Brain microvascular endothelial cell (primary cell): Measurements from ENCODE around the gene TPI1.

Experiments
- DNase-seq: peaks from one replicate; pipeline ENCODE4 v3.0.0-alpha.2; 2020
- H3K27ac ChIP-seq: fragments of 250-450 bp; sonication (Bioruptor Pico); 2 replicates; pipeline ENCODE4 v1.5.1; 2020; ENCODE audit warnings: mild to moderate bottlenecking, moderate library complexity
- H3K27me3 ChIP-seq: fragments of 250-450 bp; sonication (Bioruptor Pico); replicated peaks from 2 replicates; pipeline ENCODE4 v1.5.1; 2020; ENCODE audit warnings: mild to moderate bottlenecking
- H3K36me3 ChIP-seq: fragments of 250-450 bp; sonication (Bioruptor Pico); replicated peaks from 2 replicates; pipeline ENCODE4 v1.5.1; 2020; ENCODE audit warnings: mild to moderate bottlenecking
- H3K4me3 ChIP-seq: 2 replicates; pipeline ENCODE4 v1.5.1; 2011; ENCODE audit warnings: low read depth, mild to moderate bottlenecking, control low read depth, low read length, moderate library complexity
- in situ Hi-C: cut with HindIII; loops from 2 replicates; pipeline ENCODE4 v1.10.0; 2017; ENCODE audit warnings: low sequenced_read_pairs, low pct_ligation_motif_present
- TF ChIP-seq, protein P1 (sequence below): IDR thresholded peaks from 2 replicates; pipeline ENCODE4 v1.5.1; 2011; ENCODE audit warnings: low read depth, mild to moderate bottlenecking, moderate library complexity, low read length, control low read depth, inconsistent platforms; ENCODE audit errors: missing control alignments

Gene TPI1

DNA sequence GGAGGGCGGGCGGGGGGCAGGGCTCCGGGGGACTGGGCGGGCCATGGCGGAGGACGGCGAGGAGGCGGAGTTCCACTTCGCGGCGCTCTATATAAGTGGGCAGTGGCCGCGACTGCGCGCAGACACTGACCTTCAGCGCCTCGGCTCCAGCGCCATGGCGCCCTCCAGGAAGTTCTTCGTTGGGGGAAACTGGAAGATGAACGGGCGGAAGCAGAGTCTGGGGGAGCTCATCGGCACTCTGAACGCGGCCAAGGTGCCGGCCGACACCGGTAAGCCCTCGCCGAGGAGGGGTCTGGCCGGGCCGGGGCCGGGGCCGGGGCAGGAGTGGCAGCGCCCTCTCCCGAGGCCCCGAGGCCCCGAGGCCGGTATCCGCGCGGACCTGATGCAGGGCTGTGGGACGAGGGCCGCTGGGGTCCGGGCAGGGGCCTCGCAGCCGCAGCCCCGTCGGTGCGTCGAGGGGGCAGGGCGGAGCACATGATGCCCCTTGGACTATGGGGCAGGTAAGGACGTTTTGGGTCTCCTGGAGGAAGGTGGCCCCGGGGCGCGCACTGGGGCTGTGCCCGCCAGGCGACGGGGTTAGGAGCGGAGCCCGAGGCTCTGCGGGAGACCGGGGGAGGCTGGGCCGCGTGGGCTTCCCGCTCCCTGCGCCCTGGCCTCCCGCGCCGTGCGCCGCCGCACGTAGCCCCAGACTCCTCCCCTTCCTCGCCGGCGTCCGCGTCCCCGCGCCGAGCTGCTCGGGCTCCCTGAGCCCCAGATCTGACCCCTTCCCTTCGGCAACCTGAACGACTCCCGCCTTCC is at the start of gene TPI1:
TPI1 (plus strand) TSS at position 119 of the 798 bp plus-strand sequence; CDS start at position 155, 36 bp downstream.
- Histone ChIP-seq H3K36me3 (peaks cover 45% of the 10 kb centered on the region), H3K27me3 (no peaks in the 10 kb centered on the region), H3K4me3 (peak within 1 kb of the TSS; percentile 86), H3K27ac (peak within 1 kb of the TSS; percentile 49)
- in situ Hi-C loops, result no loop called here
- TF ChIP-seq, protein P1, sequence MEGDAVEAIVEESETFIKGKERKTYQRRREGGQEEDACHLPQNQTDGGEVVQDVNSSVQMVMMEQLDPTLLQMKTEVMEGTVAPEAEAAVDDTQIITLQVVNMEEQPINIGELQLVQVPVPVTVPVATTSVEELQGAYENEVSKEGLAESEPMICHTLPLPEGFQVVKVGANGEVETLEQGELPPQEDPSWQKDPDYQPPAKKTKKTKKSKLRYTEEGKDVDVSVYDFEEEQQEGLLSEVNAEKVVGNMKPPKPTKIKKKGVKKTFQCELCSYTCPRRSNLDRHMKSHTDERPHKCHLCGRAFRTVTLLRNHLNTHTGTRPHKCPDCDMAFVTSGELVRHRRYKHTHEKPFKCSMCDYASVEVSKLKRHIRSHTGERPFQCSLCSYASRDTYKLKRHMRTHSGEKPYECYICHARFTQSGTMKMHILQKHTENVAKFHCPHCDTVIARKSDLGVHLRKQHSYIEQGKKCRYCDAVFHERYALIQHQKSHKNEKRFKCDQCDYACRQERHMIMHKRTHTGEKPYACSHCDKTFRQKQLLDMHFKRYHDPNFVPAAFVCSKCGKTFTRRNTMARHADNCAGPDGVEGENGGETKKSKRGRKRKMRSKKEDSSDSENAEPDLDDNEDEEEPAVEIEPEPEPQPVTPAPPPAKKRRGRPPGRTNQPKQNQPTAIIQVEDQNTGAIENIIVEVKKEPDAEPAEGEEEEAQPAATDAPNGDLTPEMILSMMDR, result no peak
- DNase-seq, result peak; percentile 65

DNA sequence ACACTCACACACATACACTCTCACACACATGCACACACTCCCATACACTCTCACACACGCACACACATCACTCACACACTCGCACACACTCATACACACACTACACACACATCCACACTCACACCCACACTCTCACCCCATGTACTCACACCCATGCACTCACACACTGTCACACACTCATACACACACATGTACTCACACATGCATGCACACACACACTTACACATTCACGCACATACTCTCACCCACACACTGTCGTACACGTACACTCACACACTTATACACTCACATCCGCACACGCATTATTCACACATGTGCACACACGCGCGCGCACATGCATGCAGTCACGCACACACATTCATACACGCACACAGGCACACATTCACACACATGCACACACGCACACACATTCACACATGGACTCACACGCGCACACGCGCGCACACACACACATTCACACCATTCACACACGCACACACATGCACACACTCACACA is 49.6 kb upstream of the TPI1 start:
- H3K4me3 ChIP-seq, result no peak overlapping the region
- in situ Hi-C loops, result no loop called here
- TF ChIP-seq, protein P1, result no peak
- no peaks in the 10 kb centered on the region for H3K36me3 ChIP-seq
- H3K27me3 ChIP-seq, result no peaks in the 10 kb centered on the region
- no peak overlapping the region for H3K27ac ChIP-seq
- DNase-seq, result no peak

DNA sequence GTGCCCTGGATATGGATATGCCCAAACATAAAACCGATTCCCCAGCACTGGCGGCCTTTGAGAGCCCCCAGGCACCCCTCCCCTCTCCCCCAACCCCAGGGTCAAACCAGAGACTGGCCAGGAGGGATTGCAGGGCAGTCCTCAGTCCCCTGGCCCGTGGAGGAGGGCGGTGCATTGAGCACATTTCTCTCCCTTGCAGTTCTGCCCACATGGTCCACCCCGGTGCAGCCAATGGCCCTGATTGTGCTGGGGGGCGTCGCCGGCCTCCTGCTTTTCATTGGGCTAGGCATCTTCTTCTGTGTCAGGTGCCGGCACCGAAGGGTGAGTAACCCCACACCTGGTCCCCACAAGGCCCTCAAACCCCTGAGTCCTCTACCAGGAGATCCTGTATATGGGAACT is 49.1 kb upstream of the TPI1 start:
- TF ChIP-seq, protein P1, result no peak
- Histone ChIP-seq H3K27me3 (no peaks in the 10 kb centered on the region), H3K4me3 (no peak overlapping the region), H3K27ac (no peak overlapping the region), H3K36me3 (no peaks in the 10 kb centered on the region)
- in situ Hi-C loops, result no loop called here
- no peak for DNase-seq

DNA sequence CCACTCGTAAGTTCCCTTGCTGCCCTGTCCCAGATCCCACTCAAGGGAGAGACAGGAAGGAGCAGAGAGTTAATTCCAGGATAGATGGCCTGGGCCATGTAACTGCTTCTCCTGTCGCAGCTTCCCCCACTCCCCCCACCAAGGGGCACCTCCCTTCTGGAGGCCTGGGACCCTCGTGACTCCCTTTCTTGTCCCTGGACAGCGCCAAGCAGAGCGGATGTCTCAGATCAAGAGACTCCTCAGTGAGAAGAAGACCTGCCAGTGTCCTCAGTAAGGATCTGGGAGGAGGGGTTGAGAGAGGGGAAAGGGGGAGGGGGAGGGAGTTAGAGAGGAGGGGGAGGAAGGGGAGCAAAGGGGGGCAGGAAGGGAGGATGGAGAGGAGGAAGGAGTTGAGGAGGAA is 48.7 kb upstream of the TPI1 start:
- no peak overlapping the region for H3K4me3 ChIP-seq
- no peak for DNase-seq
- no peaks in the 10 kb centered on the region for H3K36me3 ChIP-seq
- no peak overlapping the region for H3K27ac ChIP-seq
- H3K27me3 ChIP-seq, result no peaks in the 10 kb centered on the region
- in situ Hi-C loops, result no loop called here
- TF ChIP-seq, protein P1, result no peak

DNA sequence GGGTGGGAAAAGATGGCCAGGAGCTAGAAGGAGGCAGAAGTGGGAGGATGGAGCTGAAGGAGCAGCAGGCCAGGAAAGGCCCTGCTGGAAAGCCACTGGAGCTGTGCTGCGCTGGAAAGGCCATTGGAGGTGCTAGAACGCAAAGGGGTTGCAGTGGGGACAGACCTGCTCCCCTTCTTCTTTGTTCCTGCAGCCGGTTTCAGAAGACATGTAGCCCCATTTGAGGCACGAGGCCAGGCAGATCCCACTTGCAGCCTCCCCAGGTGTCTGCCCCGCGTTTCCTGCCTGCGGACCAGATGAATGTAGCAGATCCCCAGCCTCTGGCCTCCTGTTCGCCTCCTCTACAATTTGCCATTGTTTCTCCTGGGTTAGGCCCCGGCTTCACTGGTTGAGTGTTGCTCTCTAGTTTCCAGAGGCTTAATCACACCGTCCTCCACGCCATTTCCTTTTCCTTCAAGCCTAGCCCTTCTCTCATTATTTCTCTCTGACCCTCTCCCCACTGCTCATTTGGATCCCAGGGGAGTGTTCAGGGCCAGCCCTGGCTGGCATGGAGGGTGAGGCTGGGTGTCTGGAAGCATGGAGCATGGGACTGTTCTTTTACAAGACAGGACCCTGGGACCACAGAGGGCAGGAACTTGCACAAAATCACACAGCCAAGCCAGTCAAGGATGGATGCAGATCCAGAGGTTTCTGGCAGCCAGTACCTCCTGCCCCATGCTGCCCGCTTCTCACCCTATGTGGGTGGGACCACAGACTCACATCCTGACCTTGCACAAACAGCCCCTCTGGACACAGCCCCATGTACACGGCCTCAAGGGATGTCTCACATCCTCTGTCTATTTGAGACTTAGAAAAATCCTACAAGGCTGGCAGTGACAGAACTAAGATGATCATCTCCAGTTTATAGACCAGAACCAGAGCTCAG is 48.0 kb upstream of the TPI1 start:
- no peak overlapping the region for H3K4me3 ChIP-seq
- H3K36me3 ChIP-seq, result no peaks in the 10 kb centered on the region
- DNase-seq, result no peak
- H3K27me3 ChIP-seq, result no peaks in the 10 kb centered on the region
- H3K27ac ChIP-seq, result no peak overlapping the region
- TF ChIP-seq, protein P1, result no peak
- in situ Hi-C loops, result no loop called here
